Heart left ventricle (tissue), 13 donors: ENCODE results near the gene CRY2.

Experiments
- POLR2A ChIP-seq, 2 donors: fragments of 450-650 bp; IDR thresholded peaks; one replicate each; pipeline ENCODE4 v1.6.1; 2017; ENCODE audit warnings: antibody characterized with exemption in 2 of 2, mild to moderate bottlenecking in 2 of 2, moderate library complexity in 2 of 2
- TF ChIP-seq, protein P1 (sequence below), 12 donors: fragments of 200-600 bp; sonication (generic) in 4 of 12; IDR thresholded peaks; one replicate each; pipeline versions ENCODE4 v1.5.0 to v1.8.0; 2018 to 2022; ENCODE audit warnings: antibody characterized with exemption in 12 of 12, mild to moderate bottlenecking in 5 of 12
- donor health status: ischemic (EF 13 %, LVEDD 7.1; RV severe dilation, severe dysfunction).
- donor health status: DM: no; HTN: yes; CAD: no.
- donor health status: DM: no; HTN: no; CAD: no.
- donor health status: ischemic (EF 25% LVEDD 6.9; RV normal size, moderate dysfunction).
- donor health status: ischemic (EF 25% LVEDD 5.7; RV mildly dilated, moderate dysfunction).
- donor health status: ischemic (EF 35%, LVEDD 5.7; RV mildly dilated, moderate dysfunction).
- donor health status: nonischemic (EF 11% LVEDD 7.7; RV severe dilation, severe dysfunction).
- donor health status: DM: yes; HTN: yes; CAD: no.
- donor health status: PGD.
- donor health status: ischemic (EF 29% LVEDD 5.4; RV normal size, mild dysfunction).
- donor health status: nonischemic (EF 23%, LVEDD 6.1; RV moderate dilation, normal function).

- no peak for TF ChIP-seq POLR2A (IDR thresholded peaks at IDR 0.05)
- TF ChIP-seq, protein P1, sequence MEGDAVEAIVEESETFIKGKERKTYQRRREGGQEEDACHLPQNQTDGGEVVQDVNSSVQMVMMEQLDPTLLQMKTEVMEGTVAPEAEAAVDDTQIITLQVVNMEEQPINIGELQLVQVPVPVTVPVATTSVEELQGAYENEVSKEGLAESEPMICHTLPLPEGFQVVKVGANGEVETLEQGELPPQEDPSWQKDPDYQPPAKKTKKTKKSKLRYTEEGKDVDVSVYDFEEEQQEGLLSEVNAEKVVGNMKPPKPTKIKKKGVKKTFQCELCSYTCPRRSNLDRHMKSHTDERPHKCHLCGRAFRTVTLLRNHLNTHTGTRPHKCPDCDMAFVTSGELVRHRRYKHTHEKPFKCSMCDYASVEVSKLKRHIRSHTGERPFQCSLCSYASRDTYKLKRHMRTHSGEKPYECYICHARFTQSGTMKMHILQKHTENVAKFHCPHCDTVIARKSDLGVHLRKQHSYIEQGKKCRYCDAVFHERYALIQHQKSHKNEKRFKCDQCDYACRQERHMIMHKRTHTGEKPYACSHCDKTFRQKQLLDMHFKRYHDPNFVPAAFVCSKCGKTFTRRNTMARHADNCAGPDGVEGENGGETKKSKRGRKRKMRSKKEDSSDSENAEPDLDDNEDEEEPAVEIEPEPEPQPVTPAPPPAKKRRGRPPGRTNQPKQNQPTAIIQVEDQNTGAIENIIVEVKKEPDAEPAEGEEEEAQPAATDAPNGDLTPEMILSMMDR (IDR thresholded peaks at IDR 0.05): no peak
Measured at GRCh38 chr11:45895553-45896259, 48.4 kb downstream of the CRY2 start.
